Panc1 (cell line): Measurements from ENCODE around the gene KCNC4.

Source experiments
- TF ChIP-seq, protein P1 (sequence below): fragments of 450-650 bp; IDR thresholded peaks from 2 replicates; pipeline ENCODE4 v1.5.1; 2017; ENCODE audit warnings: mild to moderate bottlenecking
- TF ChIP-seq, protein P2 (sequence below), 2 experiments: IDR thresholded peaks; 2 replicates each; pipeline ENCODE4 v1.6.1; 2011 to 2012; ENCODE audit warnings: low read depth in 2 of 2, control low read depth in 1 of 2, low read length in 1 of 2, mild to moderate bottlenecking in 1 of 2, moderate library complexity in 1 of 2; ENCODE audit not compliant: insufficient read depth in 1 of 2

DNA sequence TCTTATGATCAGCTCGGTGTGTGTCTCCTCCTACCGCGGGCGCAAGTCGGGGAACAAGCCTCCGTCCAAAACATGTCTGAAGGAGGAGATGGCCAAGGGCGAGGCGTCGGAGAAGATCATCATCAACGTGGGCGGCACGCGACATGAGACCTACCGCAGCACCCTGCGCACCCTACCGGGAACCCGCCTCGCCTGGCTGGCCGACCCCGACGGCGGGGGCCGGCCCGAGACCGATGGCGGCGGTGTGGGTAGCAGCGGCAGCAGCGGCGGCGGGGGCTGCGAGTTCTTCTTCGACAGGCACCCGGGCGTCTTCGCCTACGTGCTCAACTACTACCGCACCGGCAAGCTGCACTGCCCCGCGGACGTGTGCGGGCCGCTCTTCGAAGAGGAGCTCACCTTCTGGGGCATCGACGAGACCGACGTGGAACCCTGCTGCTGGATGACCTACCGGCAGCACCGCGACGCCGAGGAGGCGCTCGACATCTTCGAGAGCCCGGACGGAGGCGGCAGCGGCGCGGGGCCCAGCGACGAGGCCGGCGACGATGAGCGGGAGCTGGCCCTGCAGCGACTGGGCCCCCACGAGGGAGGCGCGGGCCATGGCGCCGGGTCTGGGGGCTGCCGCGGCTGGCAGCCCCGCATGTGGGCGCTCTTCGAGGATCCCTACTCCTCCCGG, 1.5 kb downstream of the KCNC4 start:
- TF ChIP-seq, protein P1, sequence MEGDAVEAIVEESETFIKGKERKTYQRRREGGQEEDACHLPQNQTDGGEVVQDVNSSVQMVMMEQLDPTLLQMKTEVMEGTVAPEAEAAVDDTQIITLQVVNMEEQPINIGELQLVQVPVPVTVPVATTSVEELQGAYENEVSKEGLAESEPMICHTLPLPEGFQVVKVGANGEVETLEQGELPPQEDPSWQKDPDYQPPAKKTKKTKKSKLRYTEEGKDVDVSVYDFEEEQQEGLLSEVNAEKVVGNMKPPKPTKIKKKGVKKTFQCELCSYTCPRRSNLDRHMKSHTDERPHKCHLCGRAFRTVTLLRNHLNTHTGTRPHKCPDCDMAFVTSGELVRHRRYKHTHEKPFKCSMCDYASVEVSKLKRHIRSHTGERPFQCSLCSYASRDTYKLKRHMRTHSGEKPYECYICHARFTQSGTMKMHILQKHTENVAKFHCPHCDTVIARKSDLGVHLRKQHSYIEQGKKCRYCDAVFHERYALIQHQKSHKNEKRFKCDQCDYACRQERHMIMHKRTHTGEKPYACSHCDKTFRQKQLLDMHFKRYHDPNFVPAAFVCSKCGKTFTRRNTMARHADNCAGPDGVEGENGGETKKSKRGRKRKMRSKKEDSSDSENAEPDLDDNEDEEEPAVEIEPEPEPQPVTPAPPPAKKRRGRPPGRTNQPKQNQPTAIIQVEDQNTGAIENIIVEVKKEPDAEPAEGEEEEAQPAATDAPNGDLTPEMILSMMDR: no peak; the same call in 1 of the 2 replicates
- TF ChIP-seq, protein P2, sequence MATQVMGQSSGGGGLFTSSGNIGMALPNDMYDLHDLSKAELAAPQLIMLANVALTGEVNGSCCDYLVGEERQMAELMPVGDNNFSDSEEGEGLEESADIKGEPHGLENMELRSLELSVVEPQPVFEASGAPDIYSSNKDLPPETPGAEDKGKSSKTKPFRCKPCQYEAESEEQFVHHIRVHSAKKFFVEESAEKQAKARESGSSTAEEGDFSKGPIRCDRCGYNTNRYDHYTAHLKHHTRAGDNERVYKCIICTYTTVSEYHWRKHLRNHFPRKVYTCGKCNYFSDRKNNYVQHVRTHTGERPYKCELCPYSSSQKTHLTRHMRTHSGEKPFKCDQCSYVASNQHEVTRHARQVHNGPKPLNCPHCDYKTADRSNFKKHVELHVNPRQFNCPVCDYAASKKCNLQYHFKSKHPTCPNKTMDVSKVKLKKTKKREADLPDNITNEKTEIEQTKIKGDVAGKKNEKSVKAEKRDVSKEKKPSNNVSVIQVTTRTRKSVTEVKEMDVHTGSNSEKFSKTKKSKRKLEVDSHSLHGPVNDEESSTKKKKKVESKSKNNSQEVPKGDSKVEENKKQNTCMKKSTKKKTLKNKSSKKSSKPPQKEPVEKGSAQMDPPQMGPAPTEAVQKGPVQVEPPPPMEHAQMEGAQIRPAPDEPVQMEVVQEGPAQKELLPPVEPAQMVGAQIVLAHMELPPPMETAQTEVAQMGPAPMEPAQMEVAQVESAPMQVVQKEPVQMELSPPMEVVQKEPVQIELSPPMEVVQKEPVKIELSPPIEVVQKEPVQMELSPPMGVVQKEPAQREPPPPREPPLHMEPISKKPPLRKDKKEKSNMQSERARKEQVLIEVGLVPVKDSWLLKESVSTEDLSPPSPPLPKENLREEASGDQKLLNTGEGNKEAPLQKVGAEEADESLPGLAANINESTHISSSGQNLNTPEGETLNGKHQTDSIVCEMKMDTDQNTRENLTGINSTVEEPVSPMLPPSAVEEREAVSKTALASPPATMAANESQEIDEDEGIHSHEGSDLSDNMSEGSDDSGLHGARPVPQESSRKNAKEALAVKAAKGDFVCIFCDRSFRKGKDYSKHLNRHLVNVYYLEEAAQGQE (IDR thresholded peaks at IDR 0.05; ENCODE audit: insufficient read depth in 1 of 2, low read depth in 2 of 2, low read length in 1 of 2): no peak
